ENCODE data around the gene ZYX. TPM values are rescaled to one million over a fixed set of nuclear protein-coding genes. Genes with fewer than 3 reads are reported as not detected.
"Not testable (repeated sequence)": the region's sequence is repeated elsewhere in the genome, so short reads cannot be mapped to it uniquely, and the experiment has no call there.

The ZYX gene
- total RNA-seq, 1 donor from 2014 or later = 344 TPM

DNA sequence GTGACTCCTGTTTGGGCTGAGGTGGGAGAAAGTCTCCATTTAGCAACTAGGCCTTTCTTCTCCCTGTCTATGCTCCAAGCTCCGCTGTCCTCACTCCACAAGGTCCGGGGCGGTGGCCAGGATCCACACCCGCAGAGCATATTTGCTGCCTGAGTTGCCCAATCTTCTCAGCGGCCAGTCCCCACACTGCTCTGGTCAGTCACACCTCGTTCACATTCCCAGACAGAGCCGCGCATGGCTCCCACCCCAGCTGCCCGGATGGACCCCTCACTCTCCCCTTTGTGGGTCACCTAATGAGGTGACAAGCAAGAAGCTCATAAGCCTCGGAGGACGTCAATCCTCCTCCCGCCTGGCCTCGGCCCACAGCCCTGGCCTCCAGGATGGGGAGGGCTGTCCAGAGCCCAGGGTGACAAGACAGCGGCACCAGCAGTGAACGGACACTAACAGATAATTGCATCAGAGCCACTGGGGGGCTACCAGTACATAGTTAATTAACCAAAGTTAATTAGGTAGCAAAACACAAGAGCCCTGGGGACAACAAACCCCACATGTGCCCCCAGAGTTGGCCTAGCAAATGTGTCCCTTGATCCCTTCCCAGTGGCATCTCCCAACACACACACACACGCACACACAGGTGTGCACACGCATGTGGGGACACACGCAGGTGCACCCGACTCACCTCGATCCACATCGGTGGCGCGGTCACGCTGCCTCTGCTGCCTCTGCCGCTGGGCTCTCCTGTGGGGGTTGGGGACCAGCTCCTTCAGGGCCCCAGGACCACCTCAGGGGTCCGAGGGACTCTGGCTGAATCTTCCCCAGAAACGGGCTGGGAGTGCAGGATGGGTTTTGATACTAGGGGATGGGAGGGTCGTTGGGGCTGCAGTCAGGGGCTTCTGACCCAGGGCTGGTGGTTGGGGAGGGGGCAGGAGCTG, 15.7 kb downstream of the ZYX start:
- no peak for DNase-seq (ENCODE audit: extremely low read depth, low read depth, low spot score)

DNA sequence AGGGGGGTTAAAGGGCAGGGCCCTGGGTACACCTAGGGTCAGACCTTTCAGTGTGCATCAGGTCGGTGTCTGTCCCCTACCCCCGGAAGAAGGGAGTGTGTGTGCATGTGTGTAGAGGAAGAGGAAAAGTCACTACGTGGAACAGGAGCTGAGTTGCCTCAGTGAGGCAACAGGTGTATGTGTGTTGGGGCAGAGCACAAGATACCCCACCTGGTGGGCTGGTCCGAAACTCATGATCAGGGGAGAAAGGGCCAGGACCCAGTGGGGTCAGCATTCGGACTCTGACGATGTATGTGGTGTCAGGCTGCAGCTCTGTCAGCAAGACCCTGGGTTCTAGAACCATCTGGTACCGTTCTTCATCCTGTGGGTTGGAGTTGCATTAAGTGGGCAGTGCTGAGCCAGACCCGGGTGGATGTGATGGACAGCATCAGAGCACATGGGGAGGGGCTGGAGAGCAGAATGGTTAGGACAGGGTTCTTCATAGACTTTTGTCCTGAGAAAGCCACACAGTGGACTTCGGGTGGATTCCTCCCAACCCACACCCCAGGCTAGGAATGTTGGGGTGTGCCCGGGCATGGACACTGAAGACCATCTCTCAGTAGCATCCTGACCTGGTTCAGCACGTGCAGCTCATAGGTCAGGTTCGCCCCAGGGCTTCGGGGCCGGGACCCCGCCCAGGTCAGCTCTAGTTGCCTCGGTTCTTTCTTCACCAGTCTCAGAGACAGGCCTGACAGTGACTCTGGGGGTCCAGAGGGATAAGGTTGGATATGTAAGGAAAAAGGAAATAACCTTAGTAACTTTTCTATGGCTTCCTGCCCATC, 16.8 kb downstream of the ZYX start:
- no peak for DNase-seq (ENCODE audit: extremely low read depth, low read depth, low spot score)

DNA sequence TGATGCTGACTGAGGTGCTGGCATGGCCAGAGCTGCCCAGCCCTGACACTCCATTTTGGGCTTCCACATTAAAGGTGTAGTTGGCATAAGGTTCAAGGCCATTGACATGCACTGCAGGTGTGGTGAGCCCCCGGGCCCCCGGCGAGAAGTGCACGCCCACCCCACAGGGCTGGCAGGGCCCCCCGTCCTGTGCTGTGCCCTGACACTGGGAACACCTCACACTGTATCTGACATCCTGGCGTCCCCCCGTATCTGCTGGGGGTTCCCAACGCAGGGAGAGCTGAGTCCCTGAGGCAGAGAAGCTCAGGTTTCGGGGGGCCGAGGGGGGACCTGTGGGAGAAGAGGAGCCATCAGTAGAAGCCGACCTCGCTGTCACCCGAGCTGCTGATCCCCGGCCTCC, 17.5 kb downstream of the ZYX start:
- DNase-seq (ENCODE audit: extremely low read depth, low read depth, low spot score) = no peak

DNA sequence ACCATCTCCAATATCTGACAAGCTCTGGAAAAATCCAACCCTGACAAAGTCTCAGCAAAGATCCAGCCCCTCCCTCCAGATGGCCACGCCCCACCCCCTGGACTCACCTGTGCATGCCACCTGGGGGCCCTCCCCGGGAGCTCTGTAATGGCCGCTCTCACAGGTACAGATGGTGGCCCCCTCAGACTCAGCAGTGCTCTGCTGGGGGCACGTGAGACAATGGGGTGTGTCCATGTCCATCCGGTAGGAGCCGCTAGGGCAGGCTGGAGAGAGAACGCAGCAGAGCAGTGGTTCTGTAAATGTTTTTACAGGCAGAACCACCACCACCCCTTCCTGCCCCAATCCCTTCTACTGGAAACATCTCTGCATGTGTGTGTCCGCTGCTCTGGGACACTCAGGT, 18.0 kb downstream of the ZYX start:
- no peak for DNase-seq (ENCODE audit: extremely low read depth, low read depth, low spot score)

DNA sequence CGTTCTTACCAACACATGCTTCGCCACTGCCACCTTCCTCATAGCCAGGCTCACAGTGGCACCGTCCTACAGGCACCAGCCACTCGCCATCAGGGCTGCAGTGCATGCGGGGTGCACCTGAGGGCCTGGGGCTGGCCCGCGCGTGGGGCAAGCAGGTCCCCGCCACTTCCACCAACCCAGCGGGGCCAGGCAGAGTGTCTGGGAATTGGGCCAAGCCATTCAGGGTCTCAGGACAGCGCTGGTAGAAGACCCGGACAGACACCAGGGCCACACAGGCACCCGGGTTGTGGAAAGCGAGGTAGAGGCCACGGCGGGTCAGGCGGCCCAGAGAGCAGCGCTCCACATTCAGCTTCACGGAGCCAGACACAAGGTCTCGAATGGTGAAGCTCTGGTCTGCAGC, 18.5 kb downstream of the ZYX start:
- DNase-seq (ENCODE audit: extremely low read depth, low read depth, low spot score) = no peak

DNA sequence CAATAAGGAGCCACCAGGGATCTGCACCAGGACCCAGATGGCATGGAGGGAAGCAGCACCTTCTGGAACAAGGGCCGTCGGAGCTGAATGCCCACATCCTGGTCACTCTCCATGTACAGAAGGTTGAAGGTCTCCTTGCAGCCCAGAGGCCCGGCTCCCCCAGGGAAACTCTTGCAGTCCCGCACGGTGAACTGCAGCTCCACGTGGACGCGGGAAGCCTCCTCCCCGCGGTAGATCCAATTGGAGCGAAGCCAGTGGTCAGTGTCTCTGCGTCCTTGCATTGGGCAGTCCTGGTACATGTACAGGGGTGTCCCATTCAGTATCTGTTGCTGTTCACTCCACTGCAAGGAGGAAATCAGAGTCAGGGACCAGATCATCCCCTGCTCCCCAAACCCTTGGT, 20.1 kb downstream of the ZYX start:
- no peak for DNase-seq (ENCODE audit: extremely low read depth, low read depth, low spot score)

DNA sequence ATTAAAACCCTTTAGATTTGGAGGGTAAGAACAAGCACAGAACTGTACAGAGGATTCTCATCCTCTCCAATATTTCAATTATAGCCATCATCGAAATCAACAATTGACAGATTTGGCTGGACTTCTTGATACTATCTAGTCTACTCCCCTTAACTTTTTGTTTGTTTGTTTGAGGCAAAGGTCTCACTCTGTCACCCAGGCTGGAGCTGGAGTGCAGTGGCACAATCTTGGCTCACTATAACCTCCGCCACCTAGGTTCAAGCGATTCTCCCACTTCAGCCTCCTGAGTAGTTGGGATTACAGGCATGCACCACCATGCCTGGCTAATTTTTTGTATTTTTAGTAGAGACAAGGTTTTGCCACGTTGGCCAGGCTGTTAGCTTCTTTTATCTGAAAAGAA, 21.1 kb downstream of the ZYX start:
- not testable (repeated sequence) for DNase-seq (ENCODE audit: extremely low read depth, low read depth, low spot score)

DNA sequence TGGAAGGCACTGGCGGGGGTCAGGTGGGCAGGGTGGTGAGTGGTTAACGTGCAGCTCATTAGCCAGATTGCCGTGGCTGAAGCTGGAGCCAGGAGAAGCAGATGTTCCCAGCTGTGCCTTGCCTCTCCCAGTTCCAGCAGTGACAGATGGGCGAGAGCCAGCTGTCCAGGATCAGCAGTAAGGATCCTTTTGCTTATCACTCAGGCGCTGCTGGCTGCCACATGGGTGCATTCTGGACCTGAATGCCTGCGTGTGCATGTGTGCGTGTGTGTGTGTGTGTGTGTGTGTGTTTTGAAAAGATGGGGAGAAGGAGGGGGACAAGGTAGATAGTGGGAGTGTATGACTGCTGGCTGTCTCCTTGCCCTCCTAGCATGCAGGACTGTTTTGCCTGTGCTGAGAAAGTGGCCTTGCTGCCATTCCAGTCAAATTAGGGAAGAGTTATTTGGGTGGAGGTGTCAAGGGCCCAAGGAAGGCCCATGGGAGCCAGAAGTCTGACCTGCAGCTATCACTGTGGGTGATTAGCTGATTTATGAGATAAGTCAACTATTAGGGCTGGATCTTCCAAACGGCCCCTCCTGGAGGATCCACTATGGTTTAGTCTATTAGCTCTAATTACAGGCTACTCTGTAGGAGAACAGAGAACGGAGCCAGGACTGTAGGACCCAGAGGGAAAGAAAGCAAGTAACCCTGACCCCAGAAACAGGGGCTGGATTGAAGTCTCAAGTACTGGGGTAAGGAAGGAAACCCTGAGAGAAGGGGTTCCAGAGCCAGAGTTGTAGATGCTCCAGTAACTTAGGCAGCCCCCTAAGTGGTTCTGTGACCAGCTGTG, 24.2 kb downstream of the ZYX start:
- DNase-seq (ENCODE audit: extremely low read depth, low read depth, low spot score) = no peak

DNA sequence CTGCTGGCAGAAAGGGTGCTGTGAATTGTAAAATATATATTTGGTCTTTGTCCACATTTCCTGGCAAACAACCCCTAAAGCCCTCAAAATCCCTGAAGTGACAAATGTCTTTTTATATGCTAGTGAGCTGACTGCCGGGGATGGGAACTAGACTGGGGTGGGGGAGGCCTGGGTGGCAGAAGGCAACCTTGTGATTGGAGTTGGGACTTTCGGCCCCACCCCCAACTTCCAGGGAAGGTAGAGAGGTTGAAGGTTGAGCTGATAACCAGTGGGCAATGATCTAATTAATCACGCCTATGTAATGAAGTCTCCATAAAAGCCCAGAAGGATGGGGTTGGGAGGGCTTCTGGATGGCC, 24.8 kb downstream of the ZYX start:
- no peak for DNase-seq (ENCODE audit: extremely low read depth, low read depth, low spot score)

DNA sequence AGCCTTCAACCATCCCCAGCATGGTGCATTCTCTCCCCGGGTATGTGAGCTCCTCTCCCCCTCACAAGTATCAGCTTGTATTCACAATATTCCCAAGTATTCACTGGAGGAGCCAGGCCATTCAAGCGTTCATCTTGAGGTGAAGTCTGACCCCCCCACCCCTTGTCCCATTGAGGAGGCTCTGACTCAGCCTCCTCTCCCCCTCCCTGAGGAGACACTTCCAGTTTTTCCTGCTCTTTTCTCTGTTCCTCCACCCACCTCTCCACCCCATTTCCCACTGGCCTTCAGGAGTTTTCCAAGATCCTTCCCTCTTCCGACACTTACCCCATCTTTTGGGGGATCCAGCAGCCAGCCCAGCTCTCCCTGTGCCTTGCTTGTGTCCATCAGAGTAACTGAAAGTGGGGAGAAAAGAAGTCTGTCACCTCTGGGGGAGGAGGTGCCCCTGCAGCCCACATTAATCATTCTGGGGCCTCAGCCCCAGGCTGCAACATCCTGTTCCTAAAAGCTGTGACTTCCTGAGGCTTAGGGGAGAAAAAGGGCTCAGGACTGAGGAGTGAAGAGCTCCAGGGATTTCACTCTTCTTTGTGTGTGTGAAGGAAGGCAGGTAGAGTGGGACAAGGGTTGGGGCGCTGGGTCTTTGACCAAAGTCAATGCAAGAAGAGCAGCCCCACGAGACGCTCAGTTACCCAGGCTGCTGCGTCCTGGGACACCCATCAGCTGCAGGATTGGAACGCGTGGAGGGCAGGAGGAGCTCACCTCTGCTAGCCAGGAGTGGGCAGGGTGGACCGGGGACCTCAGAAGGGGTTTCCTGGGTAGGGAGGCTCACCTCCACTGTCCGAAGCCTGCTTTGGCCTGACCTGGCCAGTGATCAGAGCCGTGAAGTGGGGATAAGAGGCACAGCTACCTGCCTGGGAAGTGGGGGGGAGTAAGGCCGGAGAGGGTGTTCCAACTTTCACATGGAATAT, 26.4 kb downstream of the ZYX start:
- no peak for DNase-seq (ENCODE audit: extremely low read depth, low read depth, low spot score)

DNA sequence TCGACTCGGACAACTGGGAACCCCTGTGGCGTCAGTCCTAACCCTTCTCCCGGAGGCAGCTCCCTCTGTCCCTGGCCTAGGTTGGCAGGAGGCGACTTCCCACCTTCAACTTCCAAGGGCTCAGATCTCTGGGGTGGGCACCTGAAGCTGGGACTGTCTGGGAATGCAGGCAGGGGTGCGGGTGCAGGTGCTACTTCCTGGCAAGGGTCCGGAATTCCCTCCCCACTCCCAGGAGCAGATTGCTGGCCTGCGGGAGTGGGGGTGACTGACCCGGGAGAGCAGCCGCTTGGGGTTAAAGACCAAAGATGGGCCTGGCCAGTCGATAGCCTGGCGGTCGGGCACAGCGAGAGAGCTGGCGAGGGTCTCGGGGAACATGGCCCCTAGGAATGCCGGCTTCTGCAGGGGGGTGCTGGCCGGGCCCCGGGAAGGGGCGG, 27.1 kb downstream of the ZYX start:
- no peak for DNase-seq (ENCODE audit: extremely low read depth, low read depth, low spot score)

DNA sequence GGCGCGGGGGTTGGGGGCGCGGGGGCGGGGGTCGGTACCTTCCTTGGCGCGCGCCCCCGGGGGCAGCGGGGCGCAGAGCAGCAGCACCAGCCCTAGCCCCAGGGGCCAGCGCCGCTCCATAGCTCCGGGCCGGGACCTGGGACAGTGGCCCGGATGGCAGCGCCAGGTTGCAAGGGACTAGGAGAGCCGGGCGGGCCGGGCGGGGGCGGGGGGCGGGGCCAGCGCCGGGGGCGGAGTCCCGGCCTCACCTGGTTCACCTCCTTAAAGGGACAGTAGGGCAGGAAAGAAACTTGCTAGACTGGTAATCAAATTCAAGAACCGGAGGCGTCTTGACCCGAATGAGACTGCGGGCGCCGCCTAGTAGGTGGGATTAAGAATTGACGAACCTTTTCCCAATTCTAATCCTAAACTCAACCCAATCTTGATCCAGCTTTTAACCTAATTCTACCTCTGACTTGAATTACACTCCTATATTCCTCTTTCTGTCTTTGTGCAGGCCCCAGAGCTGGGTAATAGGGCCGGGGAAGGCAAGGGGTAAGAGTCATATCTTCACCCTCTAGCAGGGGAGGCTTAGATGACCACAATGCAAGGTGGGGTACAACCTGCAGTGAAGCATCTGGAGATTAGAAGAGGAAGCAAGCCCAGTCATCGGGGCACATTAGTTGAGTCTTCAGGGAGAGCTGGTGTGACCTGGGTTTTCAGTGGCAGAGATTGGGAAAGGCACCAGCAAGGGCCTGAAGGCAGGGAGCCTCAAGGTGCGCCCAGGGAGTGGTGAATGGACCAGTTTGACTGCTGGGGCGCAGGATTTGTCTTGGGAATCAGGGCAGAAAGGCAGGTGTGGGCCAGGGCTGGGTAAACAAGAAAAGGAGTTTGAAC, 27.8 kb downstream of the ZYX start, which contains the start of gene EPHA1:
Gene EPHA1 (minus strand): TSS at position 171 of the 876 bp plus-strand sequence. CDS start 51 bp downstream, at position 120.
- no peak for DNase-seq (ENCODE audit: extremely low read depth, low read depth, low spot score)

DNA sequence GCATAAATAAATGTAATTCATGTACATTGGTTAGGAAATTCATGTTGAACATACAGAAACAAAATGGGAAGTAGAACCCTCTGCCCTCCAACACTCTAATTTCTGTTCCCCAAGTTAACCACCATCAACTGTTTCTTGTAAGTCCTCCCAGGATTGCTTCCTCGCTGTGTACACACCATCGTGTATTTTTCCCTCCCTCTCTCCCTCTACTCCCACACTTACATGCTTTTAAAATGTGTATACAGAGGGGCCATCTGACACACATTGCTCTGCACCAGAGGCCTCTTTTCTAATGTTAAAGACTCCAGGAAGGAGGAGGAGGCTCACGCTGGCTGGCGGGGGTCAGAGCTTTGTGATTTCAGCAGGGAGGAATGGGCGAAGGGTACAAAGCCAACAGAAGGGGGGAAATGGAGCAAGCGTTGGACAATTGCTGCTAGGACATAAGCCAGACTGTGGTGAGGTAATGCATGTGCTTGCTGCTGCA, 29.4 kb downstream of the ZYX start:
- DNase-seq (ENCODE audit: extremely low read depth, low read depth, low spot score) = no peak

DNA sequence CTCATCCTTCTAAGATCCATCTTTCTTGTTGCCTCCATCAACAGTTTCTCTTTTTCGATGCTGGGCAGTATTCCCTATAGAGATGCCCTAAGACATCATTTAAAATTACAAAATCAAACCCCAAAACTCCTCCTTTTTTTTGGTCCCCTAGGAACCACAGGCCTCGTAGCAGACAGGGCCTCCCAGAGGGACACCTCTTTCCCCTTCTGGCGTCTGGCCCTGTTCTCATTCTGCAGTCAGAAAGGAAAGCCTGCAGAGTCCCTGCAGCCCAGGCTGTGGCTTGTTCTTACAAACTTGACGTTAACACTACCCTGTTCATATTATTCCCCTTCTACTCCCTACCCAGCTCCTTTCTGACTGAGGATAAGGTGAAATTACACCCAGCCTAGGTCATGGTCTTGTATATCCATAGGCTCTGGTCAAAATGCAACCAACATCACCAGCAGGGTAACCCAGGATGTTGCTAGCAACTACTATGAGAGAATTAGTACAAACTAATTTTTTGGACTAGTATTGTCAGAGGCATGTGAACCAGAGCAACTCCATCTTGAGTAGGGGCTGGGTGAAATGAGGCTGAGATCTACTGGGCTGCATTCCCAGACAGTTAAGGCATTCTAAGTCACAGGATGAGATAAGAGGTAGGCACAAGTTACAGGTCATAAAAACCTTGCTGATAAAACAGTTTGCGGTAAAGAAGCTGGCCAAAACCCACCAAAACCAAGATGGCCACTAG, 31.0 kb downstream of the ZYX start:
- DNase-seq (ENCODE audit: extremely low read depth, low read depth, low spot score) = no peak

DNA sequence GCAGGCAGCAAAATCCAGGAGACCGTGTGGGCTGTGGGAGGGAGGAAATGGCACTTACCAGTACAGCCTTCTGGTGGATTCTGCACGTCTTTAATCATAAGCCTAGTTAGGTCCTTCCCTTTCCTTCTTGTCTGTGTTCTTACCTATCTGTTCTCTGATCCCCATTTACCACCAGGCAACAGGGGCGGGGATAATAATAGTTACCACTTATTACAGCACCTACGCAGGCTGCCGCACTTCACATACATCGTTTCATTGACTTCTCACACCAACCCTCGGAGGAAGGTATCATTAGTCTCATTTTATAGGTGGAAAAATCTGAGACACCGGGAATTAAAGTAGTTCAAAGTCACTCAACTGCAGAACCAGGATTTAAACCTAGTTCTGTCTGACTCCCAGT, 32.0 kb downstream of the ZYX start:
- DNase-seq (ENCODE audit: extremely low read depth, low read depth, low spot score) = no peak

DNA sequence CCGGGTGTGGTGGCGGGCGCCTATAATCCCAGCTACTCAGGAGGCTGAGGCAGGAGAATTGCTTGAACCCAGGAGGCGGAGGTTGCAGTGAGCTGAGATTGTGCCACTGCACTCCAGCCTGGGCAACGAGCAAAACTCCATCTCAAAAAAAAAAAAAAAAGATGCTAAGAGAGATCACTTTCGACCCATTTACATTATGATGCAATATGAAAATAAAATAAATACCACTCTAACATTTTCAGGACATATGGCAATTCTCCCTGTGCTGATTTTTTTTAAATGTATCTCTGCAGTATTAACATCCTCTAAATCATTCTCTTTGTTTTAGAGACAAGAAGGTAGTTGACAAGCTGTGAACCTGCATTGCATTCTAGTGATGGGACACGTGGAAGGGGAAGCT, 34.1 kb downstream of the ZYX start:
- DNase-seq (ENCODE audit: extremely low read depth, low read depth, low spot score) = not testable (repeated sequence)

DNA sequence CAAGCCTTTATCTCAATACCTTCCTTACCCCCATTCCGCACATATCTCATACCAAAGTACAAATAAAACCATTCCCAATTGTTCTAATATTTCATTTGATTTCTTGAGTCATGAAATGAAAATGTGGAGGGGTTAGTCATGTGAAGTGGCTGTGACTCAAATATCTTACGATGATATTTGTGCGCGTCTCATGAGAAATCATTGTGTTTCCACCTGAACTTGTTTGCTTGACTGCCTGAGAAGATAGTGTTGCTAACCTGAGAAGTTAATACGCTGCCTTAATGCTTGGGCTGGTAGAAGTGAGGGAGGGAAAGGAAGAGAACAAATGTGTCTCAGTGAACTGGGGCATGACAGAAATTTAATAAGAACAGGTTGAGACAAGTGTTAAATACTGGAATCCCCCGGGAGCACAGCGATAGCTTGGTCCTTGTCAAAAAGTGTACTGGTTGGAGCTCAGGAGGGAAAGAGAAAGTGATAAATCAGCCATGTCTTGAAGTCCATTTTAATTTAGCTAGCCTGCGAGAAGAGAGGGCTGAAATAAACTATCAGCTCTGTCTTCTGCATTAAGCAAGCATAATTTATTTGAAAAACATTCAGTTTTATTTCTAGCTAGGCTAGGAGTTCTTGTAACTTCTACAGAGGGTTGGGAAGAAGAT, 34.7 kb downstream of the ZYX start:
- DNase-seq (ENCODE audit: extremely low read depth, low read depth, low spot score) = no peak
